Mesothelial cell of epicardium (in vitro differentiated cells): ENCODE data around the gene ALK. TPM values are rescaled to one million over a fixed set of nuclear protein-coding genes. Genes with fewer than 3 reads are reported as not detected.

Experiments used
- DNase-seq, 2 experiments: peaks; one replicate each; pipeline ENCODE4 v3.0.0; 2021; ENCODE audit warnings: low spot score in 2 of 2; ENCODE audit not compliant: unreplicated experiment in 2 of 2
- H3K27ac Mint-ChIP-seq: 2 replicates; pipeline ENCODE4 v1.8.0; 2021; ENCODE audit warnings: mixed read lengths
- H3K27me3 Mint-ChIP-seq: 2 replicates; pipeline ENCODE4 v1.8.0; 2021; ENCODE audit warnings: low read depth, mixed read lengths
- H3K36me3 Mint-ChIP-seq: 2 replicates; pipeline ENCODE4 v1.8.0; 2021; ENCODE audit warnings: mixed read lengths
- H3K4me1 Mint-ChIP-seq: 2 replicates; pipeline ENCODE4 v1.8.0; 2021; ENCODE audit warnings: mixed read lengths
- H3K4me3 Mint-ChIP-seq: 2 replicates; pipeline ENCODE4 v1.8.0; 2021; ENCODE audit warnings: mild to moderate bottlenecking, moderate library complexity, mixed read lengths
- H3K9me3 Mint-ChIP-seq: 2 replicates; pipeline ENCODE4 v1.8.0; 2021; ENCODE audit warnings: mixed read lengths
- total RNA-seq: library from RNA; stranded (reverse); gene quantifications from 3 replicates; pipeline ENCODE4 v1.2.1, GENCODE V29; 2021
- TF ChIP-seq, protein P1 (sequence below): fragments of 200-600 bp; sonication (generic); IDR thresholded peaks from one replicate; pipeline ENCODE4 v1.5.0; 2021; ENCODE audit warnings: antibody characterized with exemption; ENCODE audit not compliant: unreplicated experiment

ALK gene
- total RNA-seq, 1 donor from 2014 or later = 0.13 TPM

DNA sequence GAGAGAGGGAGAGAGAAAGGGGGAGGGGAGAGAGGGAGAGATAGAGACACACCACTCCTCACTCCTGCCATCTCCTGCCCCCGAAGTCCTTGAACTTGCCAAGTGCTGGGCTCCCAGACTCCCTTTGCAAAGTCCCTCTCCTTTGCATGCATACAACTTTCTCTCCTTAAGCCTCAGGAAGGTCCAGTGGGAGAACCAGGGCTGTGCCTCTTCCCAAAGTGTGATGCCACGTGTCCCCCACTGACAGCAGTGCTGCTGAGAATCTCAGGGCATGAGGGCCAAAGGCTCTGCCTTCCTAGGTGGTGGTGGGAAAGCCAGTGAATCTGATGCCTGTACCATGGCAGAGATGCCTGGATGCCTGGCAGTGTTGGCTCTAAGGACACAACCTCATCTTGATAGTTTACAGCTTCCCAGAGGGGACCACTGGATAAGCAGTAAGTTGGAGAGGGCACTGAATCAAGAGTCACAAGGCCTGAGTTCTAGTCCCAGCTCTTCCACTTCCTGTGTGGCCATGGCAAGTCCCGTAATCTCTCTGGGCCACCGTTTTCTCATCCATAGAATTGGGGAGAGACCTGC lies 702.7 kb downstream of the ALK start:
- Mint-ChIP-seq H3K4me1 (peaks cover 3% of the 10 kb centered on the region), H3K27me3 (peaks cover 30% of the 10 kb centered on the region), H3K27ac (no peak overlapping the region), H3K36me3 (no peaks in the 10 kb centered on the region), H3K9me3 (no peaks in the 10 kb centered on the region), H3K4me3 (no peak overlapping the region)
- peak in 1 of 2 experiments; percentile 9 for DNase-seq
- TF ChIP-seq, protein P1, sequence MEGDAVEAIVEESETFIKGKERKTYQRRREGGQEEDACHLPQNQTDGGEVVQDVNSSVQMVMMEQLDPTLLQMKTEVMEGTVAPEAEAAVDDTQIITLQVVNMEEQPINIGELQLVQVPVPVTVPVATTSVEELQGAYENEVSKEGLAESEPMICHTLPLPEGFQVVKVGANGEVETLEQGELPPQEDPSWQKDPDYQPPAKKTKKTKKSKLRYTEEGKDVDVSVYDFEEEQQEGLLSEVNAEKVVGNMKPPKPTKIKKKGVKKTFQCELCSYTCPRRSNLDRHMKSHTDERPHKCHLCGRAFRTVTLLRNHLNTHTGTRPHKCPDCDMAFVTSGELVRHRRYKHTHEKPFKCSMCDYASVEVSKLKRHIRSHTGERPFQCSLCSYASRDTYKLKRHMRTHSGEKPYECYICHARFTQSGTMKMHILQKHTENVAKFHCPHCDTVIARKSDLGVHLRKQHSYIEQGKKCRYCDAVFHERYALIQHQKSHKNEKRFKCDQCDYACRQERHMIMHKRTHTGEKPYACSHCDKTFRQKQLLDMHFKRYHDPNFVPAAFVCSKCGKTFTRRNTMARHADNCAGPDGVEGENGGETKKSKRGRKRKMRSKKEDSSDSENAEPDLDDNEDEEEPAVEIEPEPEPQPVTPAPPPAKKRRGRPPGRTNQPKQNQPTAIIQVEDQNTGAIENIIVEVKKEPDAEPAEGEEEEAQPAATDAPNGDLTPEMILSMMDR = no peak

DNA sequence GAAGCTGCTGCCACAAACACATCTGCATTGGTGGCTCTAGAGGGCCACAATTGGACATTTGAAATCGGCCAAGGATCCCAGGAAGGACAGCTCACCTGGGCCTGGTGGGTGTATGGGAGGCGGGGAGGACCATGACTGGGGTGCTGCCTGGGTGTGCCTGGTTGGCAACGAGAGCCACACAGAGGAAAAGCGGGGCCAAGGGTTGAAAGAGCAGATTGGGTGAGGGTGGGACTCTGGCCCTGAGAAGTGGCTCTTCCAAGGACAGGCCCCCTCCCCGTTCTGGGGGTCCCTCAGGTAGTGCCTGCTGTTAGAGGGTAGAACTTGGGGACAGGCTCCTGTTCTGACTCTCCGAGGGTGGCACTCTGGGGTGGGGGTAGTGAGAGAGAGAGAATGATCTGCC lies 703.3 kb downstream of the ALK start:
- TF ChIP-seq, protein P1 = no peak
- H3K4me3 Mint-ChIP-seq = no peak overlapping the region
- DNase-seq = peak in 1 of 2 experiments; percentile 19
- peaks cover 31% of the 10 kb centered on the region for H3K27me3 Mint-ChIP-seq
- H3K9me3 Mint-ChIP-seq = no peaks in the 10 kb centered on the region
- H3K4me1 Mint-ChIP-seq = peaks cover 4% of the 10 kb centered on the region
- H3K27ac Mint-ChIP-seq = no peak overlapping the region
- H3K36me3 Mint-ChIP-seq = no peaks in the 10 kb centered on the region

DNA sequence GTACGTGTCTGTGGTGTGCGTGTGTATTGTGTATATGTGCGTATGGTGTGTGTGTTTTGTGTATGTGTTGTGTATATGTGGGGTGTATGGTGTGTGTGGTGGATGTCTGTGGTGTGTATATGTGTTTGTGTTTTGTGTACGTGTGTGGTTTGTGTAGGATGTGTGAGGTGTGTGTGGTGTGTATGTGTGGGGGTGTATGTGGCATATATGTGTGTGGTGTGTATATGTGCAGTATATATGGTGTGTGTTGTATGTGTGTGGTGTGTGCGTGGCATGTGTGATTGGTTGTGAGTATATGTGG lies 704.8 kb downstream of the ALK start:
- Mint-ChIP-seq H3K27ac (no peak overlapping the region), H3K4me3 (no peak overlapping the region), H3K36me3 (no peaks in the 10 kb centered on the region), H3K27me3 (peaks cover 28% of the 10 kb centered on the region), H3K9me3 (no peaks in the 10 kb centered on the region), H3K4me1 (peaks cover 4% of the 10 kb centered on the region)
- TF ChIP-seq, protein P1 = no peak
- DNase-seq = no peak

DNA sequence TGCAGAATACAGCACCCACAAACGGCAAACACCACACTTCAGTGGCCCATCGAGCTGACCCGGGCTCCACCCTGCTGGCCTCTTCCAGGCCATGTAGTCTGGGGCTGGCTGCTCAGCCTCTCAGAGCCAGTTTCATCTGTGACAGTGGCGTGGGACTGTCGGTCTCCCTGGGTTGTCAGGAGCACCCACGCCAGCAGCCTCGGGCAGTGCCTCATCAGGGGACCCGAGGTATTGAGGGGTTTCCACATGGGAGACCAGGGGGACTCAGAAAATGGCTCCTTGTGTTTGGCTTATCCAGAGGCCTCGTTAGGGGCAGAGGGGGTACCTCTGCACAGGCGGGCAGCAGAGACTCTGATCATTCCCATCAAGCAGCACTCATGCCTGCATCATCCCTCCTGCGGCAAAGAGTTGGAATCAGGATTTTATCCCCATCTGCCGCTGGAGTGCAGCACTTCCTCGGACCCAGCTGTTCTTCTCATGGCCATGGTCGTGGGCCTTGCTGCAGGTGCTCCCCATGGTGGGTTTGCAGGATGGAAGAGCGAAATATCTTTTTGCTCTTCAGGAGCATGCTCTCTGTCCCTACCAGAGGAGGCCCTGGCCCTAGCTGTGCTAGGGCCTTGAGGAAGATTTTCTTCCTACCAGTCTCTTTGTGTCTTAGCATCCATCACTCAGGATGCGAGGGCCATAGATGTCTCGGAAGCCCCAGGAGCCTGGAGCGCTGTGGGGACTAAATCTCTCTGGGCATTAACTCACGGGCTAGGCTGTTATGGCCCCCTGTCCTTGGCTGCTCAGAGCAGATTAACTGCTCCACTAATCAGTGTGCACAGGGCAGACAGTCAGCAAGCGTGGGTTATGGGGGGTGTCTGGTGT lies 705.4 kb downstream of the ALK start:
- Mint-ChIP-seq H3K27me3 (peaks cover 26% of the 10 kb centered on the region), H3K27ac (no peak overlapping the region), H3K9me3 (no peaks in the 10 kb centered on the region), H3K4me3 (no peak overlapping the region), H3K4me1 (peaks cover 4% of the 10 kb centered on the region), H3K36me3 (no peaks in the 10 kb centered on the region)
- TF ChIP-seq, protein P1 = no peak
- peak in 1 of 2 experiments; percentile 36 for DNase-seq

DNA sequence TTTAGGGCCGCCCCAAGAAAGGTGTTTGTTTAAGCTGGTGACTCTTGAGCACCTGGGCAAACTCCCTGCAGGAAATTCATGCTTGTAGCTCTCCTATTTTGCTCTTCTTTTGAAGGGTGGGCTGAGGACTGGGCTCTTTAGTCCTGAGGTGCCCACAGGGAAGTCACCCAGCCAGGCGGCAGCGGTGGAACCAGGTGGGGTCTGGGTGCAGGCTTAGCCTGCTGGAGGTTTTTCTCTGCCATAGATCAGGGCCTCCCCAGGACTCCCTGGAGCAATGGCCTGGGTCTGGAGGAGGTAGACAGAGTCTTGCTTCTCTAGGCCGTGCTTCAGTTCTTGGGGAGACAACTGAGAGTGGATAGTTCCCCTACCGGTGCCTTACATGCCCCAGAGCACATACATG lies 706.3 kb downstream of the ALK start:
- Mint-ChIP-seq H3K4me3 (no peak overlapping the region), H3K9me3 (no peaks in the 10 kb centered on the region), H3K36me3 (no peaks in the 10 kb centered on the region), H3K27ac (no peak overlapping the region), H3K27me3 (peaks cover 19% of the 10 kb centered on the region), H3K4me1 (peaks cover 4% of the 10 kb centered on the region)
- peak in 1 of 2 experiments; percentile 33 for DNase-seq
- TF ChIP-seq, protein P1 = no peak
